Activated CD4-positive, alpha-beta T cell treated with anti-CD3 and anti-CD28 coated beads, Interleukin-2, amount 50 U/mL, for 24 hours (primary cell): ENCODE results near the gene POLR2I.
"Not testable (repeated sequence)": the region's sequence is repeated elsewhere in the genome, so short reads cannot be mapped to it uniquely, and the experiment has no call there.

Experiments
- DNase-seq, 2 donors: peaks; one replicate each; pipeline ENCODE4 v3.0.0-alpha.2; 2020; ENCODE audit warnings: low read depth in 1 of 2, low spot score in 1 of 2

POLR2I gene

DNA sequence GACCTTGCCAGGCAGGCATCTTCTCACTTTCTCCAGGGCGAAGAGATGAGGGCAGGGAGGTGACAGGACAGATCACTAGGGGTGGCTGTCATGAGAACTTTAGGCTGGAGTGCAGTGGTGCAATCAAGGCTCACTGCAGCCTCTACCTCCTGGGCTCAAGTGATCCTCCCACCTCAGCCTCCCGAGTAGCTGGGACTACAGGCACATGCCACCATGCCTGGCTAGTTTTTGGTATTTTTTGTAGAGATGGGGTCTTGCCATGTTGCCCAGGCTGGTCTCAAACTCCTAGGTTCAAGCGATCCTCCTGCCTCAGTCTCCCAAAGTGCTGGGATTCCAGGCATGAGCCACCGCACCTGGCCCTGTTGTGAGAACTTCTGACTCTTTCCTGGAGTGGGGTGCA lies 20.2 kb upstream of the POLR2I start:
- not testable (repeated sequence) for DNase-seq

DNA sequence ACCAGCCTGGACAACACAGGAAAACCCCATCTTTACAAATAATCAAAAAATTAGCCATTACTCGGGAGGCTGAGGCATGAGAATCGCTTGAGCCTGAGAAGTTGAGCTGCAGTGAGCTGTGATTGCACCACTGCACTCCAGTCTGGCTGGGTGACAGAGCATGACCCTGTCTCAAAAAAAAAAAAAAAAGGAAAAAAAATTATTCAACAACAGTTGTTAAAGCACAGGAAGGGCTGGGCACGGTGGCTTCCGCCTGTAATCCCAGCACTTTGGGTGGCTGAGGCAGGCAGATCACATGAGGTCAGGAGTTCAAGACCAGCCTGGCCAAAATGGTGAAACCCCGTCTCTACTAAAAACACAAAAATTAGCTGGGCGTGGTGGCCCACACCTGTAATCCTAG lies 16.5 kb upstream of the POLR2I start:
- DNase-seq, result not testable (repeated sequence)

DNA sequence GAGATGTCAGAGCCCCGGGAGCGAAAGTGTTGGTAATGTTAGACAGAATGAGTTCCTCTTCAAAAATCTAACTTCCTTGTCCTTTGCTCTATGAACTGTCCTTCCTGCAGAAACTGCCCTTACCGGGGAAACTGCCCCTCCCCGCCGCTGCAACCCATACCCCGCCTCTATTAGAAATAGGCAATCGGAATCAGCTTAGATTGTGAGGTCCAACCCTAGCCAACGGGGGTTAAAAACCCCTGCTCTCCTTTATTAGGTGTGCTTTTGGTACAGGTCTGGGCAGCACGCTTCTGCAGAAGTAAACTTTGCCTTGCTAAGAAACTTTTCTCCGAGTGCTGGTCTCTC lies 13.7 kb upstream of the POLR2I start:
- no peak for DNase-seq

- DNase-seq, result no peak
Observed at GRCh38 chr19:36125557-36125956, 10.9 kb upstream of the POLR2I start.

DNA sequence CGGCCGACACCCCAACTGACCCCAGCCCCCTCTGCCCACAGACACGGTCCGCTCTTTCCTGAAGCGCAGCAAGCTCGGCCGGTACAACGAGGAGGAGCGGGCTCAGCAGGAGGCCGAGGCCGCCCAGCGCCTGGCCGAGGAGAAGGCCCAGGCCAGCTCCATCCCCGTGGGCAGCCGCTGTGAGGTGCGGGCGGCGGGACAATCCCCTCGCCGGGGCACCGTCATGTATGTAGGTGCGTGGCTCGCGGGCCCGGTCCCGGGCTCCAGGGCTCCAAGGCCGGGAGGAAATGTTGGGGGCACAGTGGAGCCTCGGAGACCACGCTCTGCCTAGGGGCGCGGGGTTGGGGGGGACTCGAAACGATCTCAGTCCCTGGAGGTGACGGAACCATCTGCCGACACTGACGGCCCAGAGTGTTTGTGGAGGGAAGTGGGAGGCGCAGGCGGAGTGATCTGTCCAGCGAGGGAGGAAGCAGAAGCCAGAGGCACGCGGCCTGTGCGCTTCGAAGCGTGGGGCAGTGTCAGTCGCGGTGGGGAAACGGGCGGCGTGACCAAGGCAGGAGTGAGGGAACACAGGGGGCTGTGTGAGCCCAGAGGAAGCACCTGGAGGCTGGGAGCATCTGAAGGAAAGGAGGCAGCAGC lies 6.9 kb upstream of the POLR2I start:
- DNase-seq, result no peak

DNA sequence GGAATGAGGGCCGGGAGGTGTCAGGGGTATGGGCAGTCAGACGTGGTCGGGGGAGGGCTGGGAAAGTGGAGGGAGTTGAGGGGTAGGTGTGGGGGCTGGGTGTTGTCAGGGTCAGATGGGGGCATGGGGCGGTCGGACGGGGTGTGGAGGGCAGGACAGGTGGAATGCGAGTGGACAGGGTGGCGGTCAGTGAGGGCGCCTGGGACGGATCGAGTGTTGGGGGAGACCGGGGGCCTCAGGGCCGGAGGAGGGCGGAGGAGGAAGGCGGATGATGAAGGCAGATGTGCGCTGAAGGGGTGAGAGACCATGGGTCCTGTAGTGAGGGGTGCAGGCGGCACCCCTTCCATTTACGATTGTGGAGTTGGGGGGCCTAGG lies 6.3 kb upstream of the POLR2I start:
- no peak for DNase-seq

DNA sequence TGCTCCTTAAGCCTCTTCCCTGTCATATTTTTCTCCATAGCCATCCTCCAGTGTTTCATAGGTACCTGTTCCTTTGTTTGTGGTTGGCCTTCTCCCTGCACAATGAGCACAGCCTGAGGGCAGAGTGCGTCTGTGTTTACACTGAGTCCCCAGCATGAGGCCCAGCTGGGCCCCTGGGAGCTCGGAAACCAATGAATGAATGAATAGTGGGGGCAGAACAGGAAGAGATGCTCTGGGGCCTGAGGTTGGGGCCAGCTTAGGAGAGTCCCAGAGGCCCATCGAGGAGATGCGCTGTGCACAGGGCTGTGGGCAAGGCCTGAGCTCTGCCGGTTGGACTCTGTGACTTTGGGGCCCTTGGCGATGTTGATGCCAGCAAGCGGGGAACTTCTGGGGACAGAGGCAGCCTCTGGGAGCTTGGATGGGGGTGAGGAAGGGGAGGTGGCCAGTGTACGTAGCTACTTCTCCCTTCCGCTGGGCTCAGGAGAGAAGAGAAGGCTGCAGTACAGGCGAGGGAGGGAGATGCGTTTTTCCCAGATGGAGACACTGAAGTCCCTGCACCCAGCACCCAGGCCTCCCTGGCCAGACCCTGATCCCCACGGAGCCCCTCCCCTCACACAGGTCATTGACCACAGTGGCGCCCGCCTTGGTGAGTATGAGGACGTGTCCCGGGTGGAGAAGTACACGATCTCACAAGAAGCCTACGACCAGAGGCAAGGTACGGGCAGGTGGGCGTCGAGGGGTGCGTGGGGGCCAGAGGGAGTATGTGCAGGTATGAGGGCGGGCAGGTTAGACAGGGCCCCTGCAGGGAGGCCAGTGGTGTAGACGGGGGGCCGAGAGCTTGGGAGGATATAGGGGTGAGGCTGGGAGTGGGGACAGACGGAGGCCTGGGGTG lies 5.7 kb upstream of the POLR2I start:
- no peak for DNase-seq

- DNase-seq, result no peak
Observed at GRCh38 chr19:36116344-36116637, 1.6 kb upstream of the POLR2I start.

GRCh38 chr19:36115453-36116343 lies 1.0 kb upstream of the POLR2I start, which contains the start of gene TBCB:
Gene TBCB, plus strand, starts transcription at chr19:36115468. Its CDS starts 93 bp downstream, at chr19:36115561.
- peak; percentile 87 to 89 for DNase-seq

DNA sequence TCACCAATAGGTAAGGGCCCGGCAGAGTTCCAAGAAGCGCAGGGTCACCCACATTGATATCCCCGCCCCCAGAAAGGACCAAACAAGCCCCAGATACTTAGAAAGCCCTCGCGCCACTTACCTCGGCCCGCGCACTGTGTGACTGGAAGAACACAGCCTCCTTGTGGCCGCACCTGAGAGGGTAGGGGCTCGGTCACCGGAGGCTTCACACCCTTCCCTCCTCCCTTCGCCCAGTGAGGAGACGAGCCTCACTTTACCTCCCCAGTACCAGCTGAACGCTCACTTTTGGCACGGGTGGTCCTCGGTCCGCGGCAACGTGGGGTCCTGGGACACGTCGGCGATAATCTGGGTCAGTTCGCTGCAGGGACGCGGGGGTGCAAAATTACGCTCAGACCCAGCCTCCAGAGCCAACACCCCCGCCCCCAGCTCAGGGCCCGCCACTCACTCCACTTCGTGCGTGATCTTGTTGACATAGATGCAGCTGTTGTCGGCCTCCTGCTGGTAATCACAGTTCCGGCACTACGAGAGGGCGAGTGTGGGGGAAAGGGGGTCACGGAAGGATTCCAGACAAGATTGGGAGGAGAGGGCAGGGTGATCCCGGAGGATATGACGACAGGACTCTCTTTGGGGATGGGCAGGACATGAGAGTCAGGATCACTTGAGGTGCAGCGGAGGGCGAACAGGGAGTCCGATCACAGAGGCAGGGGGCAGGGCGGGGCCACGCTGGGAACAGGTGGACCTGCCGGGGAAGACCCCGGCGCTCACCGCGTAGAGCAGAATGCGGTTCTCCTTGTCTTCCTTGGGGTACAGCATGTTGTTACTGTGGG lies 568 bp downstream of the POLR2I start:
- no peak for DNase-seq

DNA sequence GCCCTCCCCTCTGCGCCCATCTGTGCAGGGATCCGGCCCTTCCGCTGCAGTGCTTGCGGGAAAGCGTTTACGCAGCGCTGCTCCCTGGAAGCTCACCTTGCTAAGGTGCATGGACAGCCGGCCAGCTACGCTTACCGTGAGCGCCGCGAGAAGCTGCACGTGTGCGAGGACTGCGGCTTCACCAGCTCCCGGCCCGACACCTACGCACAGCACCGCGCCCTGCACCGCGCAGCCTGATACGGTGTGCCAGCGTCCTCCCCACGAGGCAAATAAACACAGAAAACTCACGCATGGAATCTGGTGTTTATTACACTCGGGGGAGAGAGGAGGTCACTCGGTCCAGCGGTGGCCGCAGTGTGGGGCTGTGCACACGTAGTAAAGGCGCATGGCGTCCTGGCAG lies 1.2 kb downstream of the POLR2I start:
- no peak for DNase-seq

- no peak for DNase-seq
Observed at GRCh38 chr19:36112678-36113077, 2.0 kb downstream of the POLR2I start.

GRCh38 chr19:36111200-36111539 lies 3.5 kb downstream of the POLR2I start:
- no peak for DNase-seq

- DNase-seq, result no peak
Observed at GRCh38 chr19:36110487-36111199, 4.0 kb downstream of the POLR2I start, which contains the start of gene OVOL3. Gene OVOL3, plus strand, starts transcription at chr19:36111143. Its CDS starts 60 bp downstream, at chr19:36111203.

DNA sequence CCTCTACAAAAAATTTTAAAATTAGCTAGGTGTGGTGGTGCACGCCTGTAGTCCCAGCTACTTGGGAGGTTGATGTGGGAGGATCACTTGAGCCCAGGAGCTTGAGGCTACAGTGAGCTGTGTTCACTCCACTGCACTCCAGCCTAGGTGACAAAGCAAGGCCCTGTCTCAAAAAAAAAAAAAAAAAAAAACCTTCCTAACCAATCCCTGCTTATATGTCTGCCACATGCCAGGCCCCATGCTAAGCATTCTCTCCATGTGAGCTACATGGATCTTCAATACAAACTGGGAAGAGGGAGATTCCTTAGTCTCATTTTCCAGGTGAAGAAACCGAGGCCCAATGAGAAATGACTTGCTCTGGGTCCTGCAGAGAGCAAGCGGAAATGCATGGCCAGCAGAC lies 6.0 kb downstream of the POLR2I start:
- no peak for DNase-seq

- no peak for DNase-seq
Observed at GRCh38 chr19:36106991-36107390, 7.7 kb downstream of the POLR2I start.

DNA sequence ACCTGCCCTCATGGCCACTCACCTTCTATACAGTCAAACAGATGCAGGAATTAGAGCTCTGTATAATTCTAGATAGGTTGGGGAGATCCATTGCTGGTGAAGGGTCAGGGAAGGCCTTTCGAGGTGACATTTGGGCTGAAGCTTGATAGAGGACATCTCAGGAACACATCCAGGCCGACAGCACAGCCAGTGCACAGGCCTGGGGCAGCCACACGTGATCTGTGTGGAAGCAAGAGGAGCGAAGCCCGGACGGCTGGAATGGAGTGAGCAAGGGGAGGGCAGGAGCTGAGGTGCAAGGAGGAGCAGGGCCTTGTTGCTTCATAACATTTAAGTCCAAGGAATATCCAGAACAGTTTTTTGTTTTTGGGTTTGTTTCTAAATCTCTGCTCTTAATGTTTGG lies 8.2 kb downstream of the POLR2I start:
- DNase-seq, result no peak

DNA sequence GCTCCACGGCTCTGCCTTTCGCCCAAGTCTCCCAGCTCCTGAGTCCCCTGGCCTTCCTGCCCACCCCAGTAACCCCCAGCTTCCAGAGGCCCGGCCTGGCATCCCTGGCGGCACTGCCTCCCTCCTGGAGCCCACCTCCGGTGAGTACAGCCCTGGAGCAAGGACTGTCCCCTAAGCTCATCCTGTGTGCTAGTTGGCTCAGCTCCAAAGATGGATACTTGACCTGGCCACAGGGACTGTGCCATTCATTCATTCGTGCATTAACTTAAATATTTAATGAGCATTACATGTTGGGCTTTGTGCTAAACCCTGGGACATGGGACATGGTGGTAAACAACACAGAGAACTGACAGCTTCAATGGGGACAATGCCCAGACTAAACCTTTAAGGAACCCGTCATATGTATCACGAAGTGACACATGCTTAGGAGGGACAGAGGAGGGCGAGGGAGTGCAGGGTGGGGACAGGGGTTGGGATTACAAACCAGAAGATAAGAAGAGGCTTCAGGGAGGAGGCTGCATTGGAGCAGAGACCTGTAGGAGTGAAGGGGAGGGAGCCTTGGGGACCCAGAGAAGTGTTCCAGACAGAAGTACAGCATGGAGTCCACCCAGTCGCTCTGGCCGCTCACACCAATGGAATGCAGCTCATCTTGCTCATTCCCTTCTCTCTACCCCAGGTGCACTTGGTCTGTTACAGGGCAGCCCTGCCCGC lies 10.7 kb downstream of the POLR2I start:
- no peak for DNase-seq

GRCh38 chr19:36103040-36103626 lies 11.5 kb downstream of the POLR2I start:
- no peak for DNase-seq
